ENCODE measurements around the gene SESN3.
"Not testable (repeated sequence)": the region's sequence is repeated elsewhere in the genome, so short reads cannot be mapped to it uniquely, and the experiment has no call there.

Gene SESN3

GRCh38 chr11:95248666-95249467 lies 17.9 kb upstream of the SESN3 start:
- DNase-seq: no peak

- DNase-seq: no peak
Observed at GRCh38 chr11:95247883-95248282, 16.9 kb upstream of the SESN3 start.

- DNase-seq: no peak
Observed at GRCh38 chr11:95247127-95247684, 16.2 kb upstream of the SESN3 start.

- DNase-seq: no peak
Observed at GRCh38 chr11:95245581-95245980, 14.6 kb upstream of the SESN3 start.

- peak; percentile 59 for DNase-seq
Observed at GRCh38 chr11:95245038-95245437, 14.0 kb upstream of the SESN3 start.

DNA sequence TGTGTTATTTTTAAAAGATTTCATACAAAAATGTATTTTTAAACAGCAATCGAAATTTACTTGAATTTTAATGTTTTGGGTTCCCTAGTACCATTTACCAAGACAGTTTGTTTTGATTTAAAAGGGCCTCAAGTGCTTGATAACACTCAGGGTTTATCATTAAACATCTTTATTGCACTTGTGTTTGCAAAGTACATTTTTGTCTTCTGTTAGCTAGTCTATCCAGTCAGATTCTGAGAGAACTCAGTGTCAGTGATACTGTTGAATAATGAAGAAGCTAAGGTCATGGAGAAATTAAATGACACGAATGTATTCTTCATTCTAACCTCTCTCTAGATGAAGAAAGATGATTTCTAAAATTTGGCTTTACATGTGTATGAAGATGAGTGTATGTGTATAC lies 12.7 kb upstream of the SESN3 start:
- DNase-seq: no peak

DNA sequence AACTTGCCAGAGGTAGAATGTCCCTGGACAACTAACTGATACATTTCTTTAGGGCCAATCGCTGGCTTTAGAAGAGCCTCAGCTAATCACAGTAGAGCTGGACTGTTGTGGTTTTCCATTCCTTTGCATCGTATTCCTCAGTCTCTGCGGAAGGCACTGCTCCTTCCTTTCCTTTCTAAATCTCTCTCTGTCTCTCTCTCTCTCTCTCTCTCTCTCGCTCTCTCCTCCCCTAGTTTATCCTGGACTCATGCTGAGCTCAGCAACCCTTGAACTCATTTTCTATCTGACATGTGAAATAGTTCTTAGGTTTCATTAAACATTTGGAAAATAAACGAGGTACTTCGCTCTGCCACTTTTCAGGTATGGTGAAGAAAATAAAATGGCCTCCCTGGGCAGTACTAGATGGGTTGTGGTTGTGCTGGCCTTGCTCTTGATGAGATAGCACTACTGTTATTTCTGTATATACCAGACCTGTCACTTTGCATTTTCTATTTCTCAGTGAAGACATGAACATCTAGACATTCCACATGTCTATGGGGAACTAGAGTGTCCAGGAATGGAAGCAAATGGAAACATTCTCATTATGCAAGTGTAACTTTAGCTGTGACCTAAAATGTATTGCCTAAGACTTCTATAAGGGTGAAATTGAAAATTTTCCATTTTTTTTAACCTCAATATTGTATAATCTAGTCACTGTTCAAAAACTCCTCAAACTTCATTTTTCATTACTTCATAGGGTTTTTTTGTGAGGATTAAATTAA lies 12.0 kb upstream of the SESN3 start:
- DNase-seq: no peak

GRCh38 chr11:95242091-95242844 lies 11.3 kb upstream of the SESN3 start:
- DNase-seq: no peak

GRCh38 chr11:95241681-95242081 lies 10.7 kb upstream of the SESN3 start:
- DNase-seq: no peak

GRCh38 chr11:95239871-95240649 lies 9.1 kb upstream of the SESN3 start:
- no peak for DNase-seq

DNA sequence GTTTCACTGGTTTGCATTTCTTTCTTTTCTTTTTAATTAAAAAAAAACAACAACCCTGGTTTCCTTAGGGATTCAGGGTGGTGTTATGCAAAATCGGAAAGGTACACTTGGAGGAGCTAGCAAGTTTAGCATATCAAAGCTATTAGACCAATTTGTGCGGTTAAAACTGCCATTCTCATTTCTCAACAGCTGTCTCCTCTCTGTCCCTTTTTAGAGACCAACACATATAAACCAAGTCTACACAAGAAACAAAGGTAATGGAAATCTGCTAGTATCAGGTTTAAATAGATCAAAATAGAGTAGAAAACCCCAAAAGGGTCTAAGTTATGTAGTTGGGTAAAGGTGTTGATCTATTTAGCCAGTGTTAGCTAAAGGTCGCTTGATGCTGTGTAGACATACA lies 1.7 kb upstream of the SESN3 start:
- DNase-seq: no peak

- DNase-seq: peak; percentile 83
Observed at GRCh38 chr11:95231881-95232605, 1.0 kb upstream of the SESN3 start.

- DNase-seq: no peak
Observed at GRCh38 chr11:95230810-95231126, 234 bp downstream of the SESN3 start.

DNA sequence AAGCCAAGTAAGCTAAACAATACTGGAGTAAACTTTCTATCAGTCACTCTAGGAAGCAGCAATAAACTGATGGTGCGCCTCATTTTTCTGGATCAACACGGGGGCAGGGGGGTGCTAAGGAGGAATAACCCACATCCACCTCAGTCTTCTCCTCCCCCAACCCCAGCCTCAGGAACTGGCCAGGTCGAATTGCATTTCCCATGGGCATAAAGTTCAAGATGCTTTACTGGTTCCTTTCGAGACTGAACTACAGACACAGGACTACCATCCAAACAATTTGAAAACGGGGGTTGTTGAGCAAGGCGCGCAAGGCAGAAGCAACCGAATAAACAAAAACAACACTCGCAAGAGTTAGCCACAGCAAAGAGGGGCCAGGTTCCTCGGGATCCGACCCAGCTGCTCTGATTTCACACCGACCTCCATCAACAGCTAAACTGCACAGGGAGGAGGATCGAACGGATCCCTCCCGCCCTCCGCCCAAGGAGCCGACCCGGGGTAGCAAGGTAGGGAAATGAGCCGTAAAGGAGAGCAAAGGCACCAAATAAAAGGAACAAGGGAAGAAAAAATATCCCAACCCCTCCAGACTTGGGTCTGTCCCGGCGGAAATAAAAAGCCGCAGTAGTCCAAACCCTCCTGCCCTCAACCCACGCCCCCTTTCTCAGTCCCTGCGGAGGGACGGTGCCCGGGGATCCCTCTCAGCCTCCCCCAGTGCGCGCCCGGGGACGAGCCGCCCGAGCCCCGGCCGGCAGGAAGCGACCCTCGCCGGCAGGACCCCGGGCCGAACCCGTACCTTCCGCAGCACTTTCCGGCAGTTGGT lies 801 bp downstream of the SESN3 start:
- no peak for DNase-seq

DNA sequence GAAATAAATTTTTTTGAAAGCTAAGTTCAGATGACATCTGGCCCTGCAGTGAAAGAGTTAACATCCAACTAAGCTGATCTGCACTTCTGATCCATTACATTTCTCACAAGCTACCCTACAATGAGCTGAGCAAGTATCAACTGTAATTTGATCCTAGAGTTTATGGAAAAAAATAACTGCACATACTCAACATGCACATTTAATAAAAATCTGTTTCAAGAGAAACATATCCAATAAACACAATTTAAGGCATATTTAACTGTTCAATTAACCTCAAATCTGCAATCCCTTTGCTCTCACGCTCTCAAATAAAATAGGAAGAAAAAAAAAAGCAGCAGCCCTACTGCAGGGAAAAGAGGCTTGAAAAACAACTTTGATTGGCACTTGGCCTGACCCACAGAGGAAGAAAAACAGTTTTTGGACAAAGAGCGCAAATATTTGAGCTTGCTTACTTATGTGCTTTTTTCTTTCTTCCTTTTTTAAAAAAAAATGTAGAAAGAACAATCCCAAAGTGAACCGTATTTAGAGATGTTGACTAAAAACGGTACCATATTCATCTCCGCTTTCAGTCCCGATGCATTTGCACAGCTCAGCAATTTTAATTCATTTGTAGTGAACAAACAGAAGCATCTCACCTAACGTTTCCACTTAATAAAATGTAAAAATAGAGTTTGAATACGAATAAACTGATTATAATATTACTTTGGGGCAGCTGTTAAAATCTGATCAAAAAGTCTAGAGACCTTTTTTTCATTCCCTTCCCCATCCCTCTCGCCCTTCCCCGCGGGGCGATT lies 1.6 kb downstream of the SESN3 start:
- DNase-seq: no peak

DNA sequence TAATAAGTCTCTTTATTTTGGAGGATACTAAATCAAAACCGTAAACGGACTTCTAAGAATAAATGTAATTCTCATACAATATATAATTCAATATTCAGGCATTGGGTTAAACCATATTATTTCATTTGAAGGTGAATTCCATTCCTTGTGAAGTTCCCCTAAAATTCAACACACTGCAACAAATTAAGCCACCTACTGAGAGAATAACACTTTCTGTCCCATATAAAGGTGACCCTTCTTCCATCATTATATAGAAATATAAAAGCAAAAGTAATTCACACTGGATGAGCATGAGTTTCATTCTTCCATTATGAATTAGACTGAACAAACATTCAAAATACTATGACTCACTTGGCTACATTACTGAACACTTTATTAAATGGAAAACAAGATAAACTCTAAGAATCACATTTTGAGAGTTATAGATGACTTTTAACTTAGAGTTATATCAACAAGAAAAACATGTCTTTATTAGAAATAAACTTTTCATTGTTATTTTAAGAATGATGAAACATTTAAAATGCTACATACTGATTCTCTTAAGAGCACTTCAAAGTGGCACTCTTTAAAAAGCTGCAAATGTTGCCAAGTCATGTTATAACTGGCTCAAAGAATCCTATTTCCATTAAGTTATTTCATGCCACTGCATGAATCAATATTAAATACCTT lies 2.8 kb downstream of the SESN3 start:
- no peak for DNase-seq

DNA sequence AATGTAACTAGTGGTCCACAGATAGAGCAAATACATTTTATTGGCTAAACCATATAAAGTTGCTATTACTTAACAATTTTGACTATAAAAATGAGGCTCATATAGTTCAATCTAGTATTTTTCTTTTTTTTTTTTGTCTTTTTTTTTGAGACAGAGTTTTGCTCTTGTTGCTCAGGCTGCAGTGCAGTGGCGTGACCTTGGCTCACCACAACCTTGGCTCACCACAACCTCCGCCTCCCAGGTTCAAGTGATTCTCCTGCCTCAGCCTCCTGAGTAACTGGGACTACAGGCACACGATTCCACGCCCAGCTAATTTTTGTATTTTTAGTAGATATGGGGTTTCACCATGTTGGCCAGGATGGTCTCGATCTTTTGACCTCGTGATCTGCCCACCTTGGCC lies 3.9 kb downstream of the SESN3 start:
- not testable (repeated sequence) for DNase-seq

- no peak for DNase-seq
Observed at GRCh38 chr11:95222817-95223216, 8.2 kb downstream of the SESN3 start.

- DNase-seq: no peak
Observed at GRCh38 chr11:95219599-95219998, 11.4 kb downstream of the SESN3 start.

- DNase-seq: no peak
Observed at GRCh38 chr11:95218149-95218548, 12.9 kb downstream of the SESN3 start.

Data from CD4-positive, alpha-beta T cell treated with Interleukin-15 for 1 hour (primary cell).